Astrocyte (in vitro differentiated cells and primary cell): Measurements from ENCODE around the gene PPP6C. TPM values are rescaled to one million over a fixed set of nuclear protein-coding genes. Genes with fewer than 3 reads are reported as not detected.

Experiments used
- DNase-seq: peaks from one replicate; pipeline ENCODE4 v3.0.0-alpha.2; 2010; ENCODE audit warnings: low read depth
- FAIRE-seq: peaks from 2 replicates; lab custom pipeline; 2011; peaks lifted over from hg19 to GRCh38; lab: Jason Lieb, UNC
- H2AFZ ChIP-seq: 2 replicates; pipeline ENCODE4 v1.6.0; 2012; ENCODE audit warnings: low read depth, low read length, inconsistent platforms
- H3K27ac ChIP-seq: 2 replicates; pipeline ENCODE4 v1.5.1; 2011; ENCODE audit warnings: low read depth, low read length, inconsistent platforms
- H3K27me3 ChIP-seq: 2 replicates; pipeline ENCODE4 v1.6.0; 2011; ENCODE audit warnings: low read length, inconsistent platforms; ENCODE audit not compliant: insufficient read depth
- H3K36me3 ChIP-seq: 2 replicates; pipeline ENCODE4 v1.5.1; 2011; ENCODE audit warnings: low read length, inconsistent platforms; ENCODE audit not compliant: insufficient read depth
- H3K4me1 ChIP-seq: 2 replicates; pipeline ENCODE4 v1.5.1; 2011; ENCODE audit warnings: low read length, inconsistent platforms; ENCODE audit not compliant: insufficient read depth
- H3K4me2 ChIP-seq: 2 replicates; pipeline ENCODE4 v1.6.0; 2012; ENCODE audit warnings: low read length, inconsistent platforms
- H3K4me3 ChIP-seq: 2 replicates; pipeline ENCODE4 v1.5.1; 2011; ENCODE audit warnings: low read depth, mild to moderate bottlenecking, low read length, inconsistent platforms; ENCODE audit not compliant: insufficient read depth
- H3K79me2 ChIP-seq: 2 replicates; pipeline ENCODE4 v1.6.0; 2012; ENCODE audit warnings: mild to moderate bottlenecking, low read length, inconsistent platforms; ENCODE audit not compliant: insufficient read depth
- H3K9ac ChIP-seq: 2 replicates; pipeline ENCODE4 v1.6.0; 2012; ENCODE audit warnings: mild to moderate bottlenecking, low read length, inconsistent platforms
- H3K9me3 ChIP-seq: 2 replicates; pipeline ENCODE4 v1.5.1; 2012; ENCODE audit warnings: low read depth, mild to moderate bottlenecking, low read length, inconsistent platforms; ENCODE audit not compliant: insufficient read depth
- H4K20me1 ChIP-seq: 2 replicates; pipeline ENCODE4 v1.6.0; 2012; ENCODE audit warnings: low read length, inconsistent platforms; ENCODE audit not compliant: insufficient read depth
- H3K27ac Mint-ChIP-seq: one replicate; pipeline ENCODE4 v1.8.0; 2021; ENCODE audit warnings: mild to moderate bottlenecking, mixed read lengths; ENCODE audit not compliant: unreplicated experiment
- H3K27me3 Mint-ChIP-seq: one replicate; pipeline ENCODE4 v1.8.0; 2021; ENCODE audit warnings: low read depth, mixed read lengths; ENCODE audit not compliant: unreplicated experiment
- H3K36me3 Mint-ChIP-seq: one replicate; pipeline ENCODE4 v1.8.0; 2021; ENCODE audit warnings: low read depth, mixed read lengths; ENCODE audit not compliant: unreplicated experiment
- H3K4me1 Mint-ChIP-seq: one replicate; pipeline ENCODE4 v1.8.0; 2021; ENCODE audit warnings: low read depth, mixed read lengths; ENCODE audit not compliant: unreplicated experiment
- H3K4me3 Mint-ChIP-seq: one replicate; pipeline ENCODE4 v1.8.0; 2021; ENCODE audit warnings: mild to moderate bottlenecking, moderate library complexity, mixed read lengths; ENCODE audit not compliant: unreplicated experiment
- H3K9me3 Mint-ChIP-seq: one replicate; pipeline ENCODE4 v1.8.0; 2021; ENCODE audit warnings: mild to moderate bottlenecking, mixed read lengths; ENCODE audit not compliant: unreplicated experiment
- EZH2 ChIP-seq: IDR thresholded peaks from 2 replicates; pipeline ENCODE4 v1.6.1; 2012; ENCODE audit warnings: mild to moderate bottlenecking, low read length, inconsistent platforms; ENCODE audit not compliant: insufficient read depth
- total RNA-seq: library from RNA; stranded (reverse); gene quantifications from 2 replicates; pipeline ENCODE4 v1.2.1, GENCODE V29; 2021
- TF ChIP-seq, protein P1 (sequence below): IDR thresholded peaks from 2 replicates; pipeline ENCODE4 v1.5.1; 2011; ENCODE audit warnings: low read depth, mild to moderate bottlenecking, inconsistent platforms, low read length, moderate library complexity; ENCODE audit not compliant: insufficient read depth

Gene PPP6C
- total RNA-seq, 1 donor from 2014 or later: 41.1 TPM

GRCh38 chr9:125142560-125143376, 46.8 kb downstream of the PPP6C start:
- H4K20me1 ChIP-seq: no peaks in the 10 kb centered on the region
- peak overlapping the region; percentile 73 for H3K9ac ChIP-seq
- TF ChIP-seq, protein P1, sequence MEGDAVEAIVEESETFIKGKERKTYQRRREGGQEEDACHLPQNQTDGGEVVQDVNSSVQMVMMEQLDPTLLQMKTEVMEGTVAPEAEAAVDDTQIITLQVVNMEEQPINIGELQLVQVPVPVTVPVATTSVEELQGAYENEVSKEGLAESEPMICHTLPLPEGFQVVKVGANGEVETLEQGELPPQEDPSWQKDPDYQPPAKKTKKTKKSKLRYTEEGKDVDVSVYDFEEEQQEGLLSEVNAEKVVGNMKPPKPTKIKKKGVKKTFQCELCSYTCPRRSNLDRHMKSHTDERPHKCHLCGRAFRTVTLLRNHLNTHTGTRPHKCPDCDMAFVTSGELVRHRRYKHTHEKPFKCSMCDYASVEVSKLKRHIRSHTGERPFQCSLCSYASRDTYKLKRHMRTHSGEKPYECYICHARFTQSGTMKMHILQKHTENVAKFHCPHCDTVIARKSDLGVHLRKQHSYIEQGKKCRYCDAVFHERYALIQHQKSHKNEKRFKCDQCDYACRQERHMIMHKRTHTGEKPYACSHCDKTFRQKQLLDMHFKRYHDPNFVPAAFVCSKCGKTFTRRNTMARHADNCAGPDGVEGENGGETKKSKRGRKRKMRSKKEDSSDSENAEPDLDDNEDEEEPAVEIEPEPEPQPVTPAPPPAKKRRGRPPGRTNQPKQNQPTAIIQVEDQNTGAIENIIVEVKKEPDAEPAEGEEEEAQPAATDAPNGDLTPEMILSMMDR: no peak
- no peak for TF ChIP-seq EZH2
- H3K4me1 Mint-ChIP-seq: no peaks in the 10 kb centered on the region
- H3K36me3 ChIP-seq: no peaks in the 10 kb centered on the region
- peak overlapping the region; percentile 71 for H2AFZ ChIP-seq
- H3K27ac Mint-ChIP-seq: peak overlapping the region; percentile 8
- no peaks in the 10 kb centered on the region for H3K27me3 Mint-ChIP-seq
- no peaks in the 10 kb centered on the region for H3K9me3 ChIP-seq
- peak overlapping the region; percentile 97 for H3K4me3 Mint-ChIP-seq
- H3K4me3 ChIP-seq: peak overlapping the region; percentile 62
- no peaks in the 10 kb centered on the region for H3K4me1 ChIP-seq
- no peak overlapping the region for H3K27ac ChIP-seq
- DNase-seq (no peak), FAIRE-seq (no peak)
- no peaks in the 10 kb centered on the region for H3K9me3 Mint-ChIP-seq
- no peaks in the 10 kb centered on the region for H3K79me2 ChIP-seq
- no peaks in the 10 kb centered on the region for H3K36me3 Mint-ChIP-seq
- H3K27me3 ChIP-seq: no peaks in the 10 kb centered on the region
- H3K4me2 ChIP-seq: peak overlapping the region; percentile 98

GRCh38 chr9:125141751-125142150, 47.9 kb downstream of the PPP6C start:
- Mint-ChIP-seq H3K27me3 (no peaks in the 10 kb centered on the region), H3K4me1 (no peaks in the 10 kb centered on the region), H3K27ac (no peak overlapping the region), H3K4me3 (peak overlapping the region; percentile 97), H3K9me3 (no peaks in the 10 kb centered on the region), H3K36me3 (no peaks in the 10 kb centered on the region)
- Histone ChIP-seq H3K4me1 (peaks cover 3% of the 10 kb centered on the region), H3K36me3 (no peaks in the 10 kb centered on the region), H3K4me2 (peak overlapping the region; percentile 5), H3K27ac (no peak overlapping the region), H2AFZ (no peak overlapping the region), H4K20me1 (no peaks in the 10 kb centered on the region), H3K4me3 (no peak overlapping the region), H3K27me3 (no peaks in the 10 kb centered on the region), H3K79me2 (no peaks in the 10 kb centered on the region), H3K9ac (no peak overlapping the region), H3K9me3 (no peaks in the 10 kb centered on the region)
- no peak for FAIRE-seq
- TF ChIP-seq, protein P1: no peak
- TF ChIP-seq EZH2: no peak
- no peak for DNase-seq

GRCh38 chr9:125141251-125141650, 48.4 kb downstream of the PPP6C start:
- Histone ChIP-seq H2AFZ (no peak overlapping the region), H3K4me1 (peaks cover 3% of the 10 kb centered on the region), H3K79me2 (no peaks in the 10 kb centered on the region), H4K20me1 (no peaks in the 10 kb centered on the region), H3K27me3 (no peaks in the 10 kb centered on the region), H3K9ac (no peak overlapping the region), H3K4me2 (peak overlapping the region; percentile 5), H3K27ac (no peak overlapping the region), H3K36me3 (no peaks in the 10 kb centered on the region), H3K4me3 (no peak overlapping the region), H3K9me3 (no peaks in the 10 kb centered on the region)
- Mint-ChIP-seq H3K36me3 (no peaks in the 10 kb centered on the region), H3K9me3 (no peaks in the 10 kb centered on the region), H3K4me1 (no peaks in the 10 kb centered on the region), H3K27me3 (no peaks in the 10 kb centered on the region), H3K27ac (no peak overlapping the region), H3K4me3 (no peak overlapping the region)
- no peak for FAIRE-seq
- no peak for TF ChIP-seq EZH2
- TF ChIP-seq, protein P1: no peak
- peak; percentile 50 for DNase-seq
